A549 treated with Hydrocortisone at 1 μM for 4 hours (cell line): ENCODE results near the gene SLC13A2. TPM values are rescaled to one million over a fixed set of nuclear protein-coding genes. Genes with fewer than 3 reads are reported as not detected.

Experiments
- total RNA-seq: library from RNA; stranded (reverse); fragments of 200-300 nt; extraction: Qiagen RNA extraction; gene quantifications from 5 replicates; pipeline ENCODE4 v1.2.3, GENCODE V29; 2022

Gene SLC13A2, protein sequence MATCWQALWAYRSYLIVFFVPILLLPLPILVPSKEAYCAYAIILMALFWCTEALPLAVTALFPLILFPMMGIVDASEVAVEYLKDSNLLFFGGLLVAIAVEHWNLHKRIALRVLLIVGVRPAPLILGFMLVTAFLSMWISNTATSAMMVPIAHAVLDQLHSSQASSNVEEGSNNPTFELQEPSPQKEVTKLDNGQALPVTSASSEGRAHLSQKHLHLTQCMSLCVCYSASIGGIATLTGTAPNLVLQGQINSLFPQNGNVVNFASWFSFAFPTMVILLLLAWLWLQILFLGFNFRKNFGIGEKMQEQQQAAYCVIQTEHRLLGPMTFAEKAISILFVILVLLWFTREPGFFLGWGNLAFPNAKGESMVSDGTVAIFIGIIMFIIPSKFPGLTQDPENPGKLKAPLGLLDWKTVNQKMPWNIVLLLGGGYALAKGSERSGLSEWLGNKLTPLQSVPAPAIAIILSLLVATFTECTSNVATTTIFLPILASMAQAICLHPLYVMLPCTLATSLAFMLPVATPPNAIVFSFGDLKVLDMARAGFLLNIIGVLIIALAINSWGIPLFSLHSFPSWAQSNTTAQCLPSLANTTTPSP
- total RNA-seq, result 0.08 to 0.18 TPM (median 0.12 TPM) in 5 replicates

GRCh38 chr17:28473542-28473941, at the start of gene SLC13A2:
SLC13A2 (plus strand) TSS chr17:28473644; CDS start chr17:28473713, 69 bp downstream.

DNA sequence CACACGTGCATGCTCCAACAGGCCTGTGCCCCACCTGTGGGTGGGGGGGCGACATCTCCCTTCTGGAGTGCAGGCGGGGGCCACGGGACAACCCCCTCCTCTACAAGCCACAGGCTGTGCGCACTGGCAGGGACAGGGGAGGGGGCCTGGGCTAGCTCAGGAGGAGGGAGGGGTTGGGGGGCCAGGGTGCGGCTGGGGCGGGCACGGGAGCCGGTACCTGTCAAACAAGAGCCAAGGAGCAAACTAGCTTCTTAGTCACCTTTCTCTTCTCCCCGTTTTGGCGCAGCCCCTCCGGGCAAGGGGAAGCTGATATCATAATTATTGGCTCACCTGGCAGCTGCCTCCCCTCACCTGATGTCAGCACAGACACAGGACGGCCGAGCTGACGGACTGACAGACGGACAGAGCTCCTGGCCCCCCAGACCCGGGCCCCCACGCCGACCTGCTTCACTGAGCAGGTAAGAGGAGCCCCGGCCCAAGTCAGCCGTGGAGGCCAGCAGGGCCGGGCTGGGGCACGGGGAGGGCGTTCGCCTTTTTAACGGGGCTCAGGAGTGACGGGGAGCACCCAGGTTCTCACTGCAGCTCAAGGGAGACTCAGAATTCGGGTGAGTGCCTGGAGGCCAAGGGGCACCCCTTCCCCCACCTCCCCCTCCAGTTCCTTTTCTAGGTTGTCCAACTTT, 32.7 kb downstream of the SLC13A2 start, which contains the start of gene FOXN1:
Gene FOXN1, plus strand, starts transcription at position 363 of the 680 bp plus-strand sequence. CDS start 17,622 bp downstream, outside the sequence.

Other genes with a start within 250 kb of the SLC13A2 start
- 39.9 to 51.0 TPM (median 44.5 TPM) in 5 replicates for gene TMEM97, start 154.4 kb upstream of the SLC13A2 start, total RNA-seq
- gene IFT20, start 138.2 kb upstream of the SLC13A2 start, total RNA-seq, result 45.9 to 57.9 TPM (median 53.5 TPM) in 5 replicates
- gene TNFAIP1, start 137.9 kb upstream of the SLC13A2 start, total RNA-seq, result 42.9 to 52.7 TPM (median 46.9 TPM) in 5 replicates
- 153 to 165 TPM (median 160 TPM) in 5 replicates for gene POLDIP2, start 116.1 kb upstream of the SLC13A2 start, total RNA-seq
- gene SEBOX, start 108.4 kb upstream of the SLC13A2 start, total RNA-seq, result not detected in 5 replicates
- gene VTN, start 103.3 kb upstream of the SLC13A2 start, total RNA-seq, result 17.1 to 25.8 TPM (median 20.1 TPM) in 5 replicates
- gene SARM1, start 102.0 kb upstream of the SLC13A2 start, total RNA-seq, result 5.1 to 6.4 TPM (median 5.6 TPM) in 5 replicates
- 16.7 to 20.9 TPM (median 19.8 TPM) in 5 replicates for gene SLC46A1, start 67.4 kb upstream of the SLC13A2 start, total RNA-seq
- 0.02 to 0.05 TPM in 2 of 5 replicates, not detected in the others for gene FOXN1, start 32.7 kb downstream of the SLC13A2 start, total RNA-seq
- 24.2 to 31.7 TPM (median 27.6 TPM) in 5 replicates for gene UNC119, start 79.0 kb downstream of the SLC13A2 start, total RNA-seq
- gene PIGS, start 97.9 kb downstream of the SLC13A2 start, total RNA-seq, result 54.6 to 64.5 TPM (median 63.2 TPM) in 5 replicates
- 1.3 to 2.7 TPM (median 2.1 TPM) in 5 replicates for gene ALDOC, start 103.3 kb downstream of the SLC13A2 start, total RNA-seq
- gene SPAG5, start 125.4 kb downstream of the SLC13A2 start, total RNA-seq, result 67.0 to 80.7 TPM (median 73.4 TPM) in 5 replicates
- gene RSKR, start 140.5 kb downstream of the SLC13A2 start, total RNA-seq, result 3.1 to 5.5 TPM (median 3.9 TPM) in 5 replicates
- gene BLTP2, start 171.5 kb downstream of the SLC13A2 start, total RNA-seq, result 47.0 to 74.1 TPM (median 53.2 TPM) in 5 replicates
- 80.3 to 86.5 TPM (median 81.6 TPM) in 5 replicates for gene SDF2, start 188.3 kb downstream of the SLC13A2 start, total RNA-seq
- gene SUPT6H, start 188.6 kb downstream of the SLC13A2 start, total RNA-seq, result 68.7 to 82.6 TPM (median 69.4 TPM) in 5 replicates
- 0.93 to 1.2 TPM (median 1.2 TPM) in 5 replicates for gene PROCA1, start 238.2 kb downstream of the SLC13A2 start, total RNA-seq
- gene RAB34, start 244.2 kb downstream of the SLC13A2 start, total RNA-seq, result 210 to 239 TPM (median 227 TPM) in 5 replicates
- 1,477 to 2,445 TPM (median 2,273 TPM) in 5 replicates for gene RPL23A, start 246.3 kb downstream of the SLC13A2 start, total RNA-seq